HT-29 (cell line): ENCODE measurements around the gene CRYBA2. TPM values are rescaled to one million over a fixed set of nuclear protein-coding genes. Genes with fewer than 3 reads are reported as not detected.
A peak's percentile ranks its signal among the peaks of the same experiment; 100 is the strongest.

Experiments used
- DNase-seq: peaks from one replicate; pipeline ENCODE4 v3.0.0-alpha.2; 2015; ENCODE audit warnings: low spot score
- total RNA-seq: library from RNA; depleted of rRNA; stranded (reverse); fragments of >200 nt; shearing (Covaris generic); gene quantifications from 2 replicates; pipeline ENCODE4 v1.2.3, GENCODE V29; 2014

CRYBA2 gene
- total RNA-seq, 1 experiment from 2014 or later = not detected

GRCh38 chr2:218999021-218999880, 6.0 kb upstream of the CRYBA2 start:
- no peak for DNase-seq

DNA sequence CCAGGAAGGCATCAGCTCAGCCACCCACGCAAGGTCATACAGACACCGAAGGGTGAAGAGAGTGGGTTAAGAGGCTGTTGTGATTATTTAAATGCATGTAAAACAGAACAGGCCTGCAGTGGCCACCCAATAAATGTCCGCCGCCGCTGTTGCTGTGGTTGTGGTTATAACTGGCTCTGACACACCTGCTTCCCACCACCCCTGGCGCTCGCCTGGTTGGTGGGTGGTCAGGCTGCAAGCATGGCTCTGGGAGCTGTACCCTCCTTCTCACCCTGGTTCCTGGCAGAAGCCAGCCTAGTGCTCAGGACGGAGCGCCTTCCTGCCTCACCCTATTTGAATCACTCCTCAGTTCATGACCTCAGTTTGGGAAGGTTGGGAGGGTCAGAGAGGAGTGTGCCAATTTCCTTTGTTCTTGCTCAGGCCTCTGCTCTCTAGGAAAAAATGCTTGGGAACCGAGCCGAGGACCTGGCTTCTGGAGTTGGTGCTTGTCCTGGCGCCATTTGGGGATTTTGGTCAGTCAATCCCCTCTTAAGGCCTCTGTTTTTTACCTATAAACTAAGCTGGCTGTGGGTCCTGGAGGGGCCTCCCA, 5.3 kb upstream of the CRYBA2 start:
- DNase-seq = no peak

DNA sequence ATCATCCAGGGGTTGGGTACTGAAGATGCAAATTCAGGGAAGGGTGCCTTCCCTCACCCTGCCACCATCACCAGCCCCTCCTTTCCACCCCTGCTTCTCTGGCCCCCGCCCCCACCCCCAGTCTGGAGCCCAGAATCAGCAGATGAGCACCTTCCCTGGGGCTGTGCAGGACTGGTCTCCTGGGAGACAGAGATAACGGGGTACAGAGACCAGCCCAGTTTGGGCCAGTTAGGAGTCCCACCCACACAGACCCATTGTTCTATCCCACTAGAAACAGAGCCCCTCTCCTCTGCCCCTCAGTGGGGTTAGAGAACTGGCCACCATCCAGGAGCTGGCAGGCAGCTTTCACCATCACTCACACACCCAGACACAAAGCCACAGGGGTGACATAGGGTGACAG, 4.5 kb upstream of the CRYBA2 start:
- DNase-seq = no peak

- DNase-seq = no peak
These were observed 3.7 kb upstream of the CRYBA2 start for GRCh38 chr2:218996937-218997336.

DNA sequence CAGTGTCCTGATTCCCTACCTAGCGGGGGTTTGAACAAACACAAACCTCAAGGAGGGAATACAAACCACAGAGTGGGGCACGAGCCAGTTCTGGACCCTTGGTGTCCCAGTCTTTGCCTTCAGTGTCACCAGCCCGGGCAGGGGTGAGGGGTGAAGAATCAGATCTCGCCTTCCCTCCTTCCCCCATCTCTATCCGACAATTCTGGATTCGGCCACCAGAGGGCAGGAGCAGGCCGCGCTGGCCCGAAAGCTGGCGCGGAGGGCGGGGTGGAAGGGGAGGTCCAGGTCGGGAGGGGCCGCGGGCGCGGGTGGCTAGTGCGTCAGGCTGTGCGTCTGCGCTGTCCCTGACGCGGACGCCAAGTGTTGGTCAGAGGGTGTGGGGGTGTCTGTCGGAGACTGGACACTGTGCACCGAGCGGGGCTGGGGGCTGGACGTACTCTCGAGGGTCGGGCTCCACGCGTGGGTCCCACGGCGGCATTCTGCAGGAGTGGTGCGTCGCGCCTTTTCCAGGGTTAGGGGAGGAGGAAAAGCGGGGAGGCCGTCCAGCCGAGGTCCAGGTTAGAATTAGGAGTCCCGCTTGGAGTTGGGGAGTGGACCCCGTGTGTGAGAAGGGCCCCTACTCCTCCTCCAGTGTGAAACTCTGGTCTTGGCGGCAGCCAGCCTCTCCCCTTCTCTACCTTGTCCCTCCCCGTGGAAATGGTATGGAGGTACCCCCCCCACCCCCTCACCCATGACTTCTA, 2.9 kb upstream of the CRYBA2 start:
- peak; percentile 90 for DNase-seq

DNA sequence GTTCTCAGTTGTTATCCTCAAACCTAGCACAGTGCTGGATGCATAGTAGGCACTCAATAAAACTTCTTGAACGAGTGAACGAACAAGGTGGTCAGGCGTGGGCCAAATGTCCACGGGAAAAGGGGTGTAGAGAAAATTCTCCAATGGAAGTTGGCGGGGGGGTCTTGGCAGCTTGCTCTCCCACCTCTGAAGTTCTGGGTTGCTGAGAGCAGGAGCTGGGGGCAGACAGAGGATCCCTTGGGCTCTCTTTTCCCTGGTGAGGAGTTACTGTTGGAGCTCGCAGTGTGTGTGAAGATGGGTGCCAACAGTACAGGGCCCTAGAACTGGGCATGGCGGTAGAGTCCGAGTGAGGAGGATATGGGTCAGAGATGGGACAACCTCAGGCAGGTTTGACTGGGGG, 2.3 kb upstream of the CRYBA2 start:
- no peak for DNase-seq

DNA sequence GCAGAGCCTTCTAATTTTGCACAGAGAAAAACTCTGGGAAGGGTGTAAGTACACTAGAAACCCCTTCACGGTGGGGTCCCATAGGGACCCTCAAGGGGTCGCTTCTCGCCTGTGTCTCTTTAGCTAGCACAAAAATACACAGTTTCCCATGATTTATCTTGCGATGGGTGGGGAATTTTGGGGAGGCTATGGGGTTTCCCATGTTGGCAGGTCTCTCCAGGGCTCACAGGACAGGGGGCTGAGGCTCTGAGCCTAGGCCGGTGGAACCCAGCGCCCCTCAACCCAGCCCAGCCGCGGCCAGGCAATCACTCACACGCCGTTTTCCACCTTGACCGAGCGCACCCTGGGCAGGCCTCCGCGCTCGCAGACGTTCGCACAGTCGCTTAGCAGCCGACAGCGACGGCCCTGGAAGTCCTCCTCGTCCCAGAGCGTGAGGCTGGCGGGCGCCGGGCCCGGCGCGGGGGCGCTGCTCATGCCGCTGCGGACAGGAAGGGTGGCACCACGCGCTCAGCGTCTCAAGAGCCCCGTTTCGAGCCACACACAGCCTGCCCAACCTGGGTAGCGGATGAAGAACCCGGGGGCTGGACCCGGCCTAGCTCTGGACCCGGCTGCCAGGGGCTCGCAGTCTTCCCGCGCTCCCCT, 398 bp downstream of the CRYBA2 start:
- no peak for DNase-seq

- DNase-seq = no peak
These were observed 1.0 kb downstream of the CRYBA2 start for GRCh38 chr2:218992196-218992595.

- DNase-seq = peak; percentile 15
These were observed 1.5 kb downstream of the CRYBA2 start for GRCh38 chr2:218991674-218992168.

- DNase-seq = no peak
These were observed 2.6 kb downstream of the CRYBA2 start for GRCh38 chr2:218990612-218991011.

DNA sequence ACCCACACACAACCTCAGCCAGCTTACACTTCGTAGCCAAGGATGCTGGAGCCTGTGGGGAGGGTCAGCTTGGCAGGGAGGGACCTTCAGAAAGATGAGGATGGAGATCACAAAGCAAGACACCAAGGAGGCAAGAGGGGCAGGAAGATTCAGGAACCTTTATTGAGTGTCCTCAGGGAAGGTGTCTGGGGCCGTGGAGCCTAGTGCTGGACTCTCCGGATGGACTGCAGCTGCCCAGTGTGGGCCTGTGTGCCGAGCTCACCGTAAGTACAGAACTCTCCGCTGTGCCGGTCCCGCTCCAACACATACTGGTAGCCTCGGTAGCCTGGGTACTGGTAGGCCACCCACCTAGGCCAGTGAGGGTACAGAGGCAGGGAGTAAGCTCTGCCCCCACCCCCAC, 3.2 kb downstream of the CRYBA2 start:
- DNase-seq = no peak

GRCh38 chr2:218988650-218989049, 4.6 kb downstream of the CRYBA2 start:
- no peak for DNase-seq

GRCh38 chr2:218988164-218988563, 5.1 kb downstream of the CRYBA2 start:
- no peak for DNase-seq

DNA sequence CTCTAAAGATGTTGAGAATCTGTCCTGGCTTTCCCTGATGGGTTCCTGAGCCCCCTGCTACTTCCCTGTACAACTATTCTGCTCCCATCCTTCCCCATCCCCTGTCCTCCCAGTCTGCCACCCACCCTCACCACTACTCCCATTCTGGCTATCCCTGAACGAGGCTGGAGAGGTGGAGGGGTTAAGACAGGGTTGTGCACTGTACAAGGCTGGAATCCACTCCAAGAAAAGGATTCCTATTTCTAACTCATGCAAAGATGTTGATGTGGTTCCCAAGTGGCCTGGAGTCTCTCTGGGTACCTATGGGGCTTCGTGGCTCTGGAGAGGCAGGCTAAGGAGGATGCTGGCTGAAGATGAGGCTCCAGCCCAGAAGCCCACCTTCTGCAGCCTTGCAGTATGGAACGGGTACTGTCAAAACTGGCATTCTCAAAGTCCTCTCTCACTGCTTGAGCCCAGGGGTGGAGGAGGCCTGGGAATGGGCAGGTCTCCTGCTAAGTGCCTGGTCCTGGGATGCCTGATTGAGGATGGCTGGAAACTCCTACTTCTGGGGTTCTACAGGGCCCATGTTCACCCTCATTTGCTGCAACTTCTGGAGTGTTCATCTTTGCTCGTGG, 7.0 kb downstream of the CRYBA2 start:
- no peak for DNase-seq

- DNase-seq = no peak
These were observed 7.7 kb downstream of the CRYBA2 start for GRCh38 chr2:218985325-218986091.

DNA sequence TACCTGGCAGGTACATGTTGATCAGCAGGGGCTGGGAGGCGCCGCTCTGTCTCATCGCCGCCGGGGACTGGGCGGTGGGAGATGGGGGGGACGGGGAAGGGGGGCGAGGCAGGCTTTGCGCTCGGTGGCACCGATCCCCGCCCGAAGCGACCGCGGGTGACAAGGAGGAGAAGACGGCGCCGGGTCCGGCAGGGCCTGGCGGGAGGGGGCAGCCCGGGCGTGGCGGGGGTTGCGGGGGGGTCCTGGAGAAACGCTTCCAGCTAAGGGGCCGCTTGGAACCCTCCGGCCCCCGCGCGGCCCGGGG, 8.2 kb downstream of the CRYBA2 start, which contains the start of gene FEV:
Gene FEV, minus strand, starts transcription at position 164 of the 304 bp plus-strand sequence. Its CDS starts 109 bp downstream, at position 55.
- DNase-seq = no peak

GRCh38 chr2:218984239-218985020, 8.8 kb downstream of the CRYBA2 start:
- DNase-seq = no peak

DNA sequence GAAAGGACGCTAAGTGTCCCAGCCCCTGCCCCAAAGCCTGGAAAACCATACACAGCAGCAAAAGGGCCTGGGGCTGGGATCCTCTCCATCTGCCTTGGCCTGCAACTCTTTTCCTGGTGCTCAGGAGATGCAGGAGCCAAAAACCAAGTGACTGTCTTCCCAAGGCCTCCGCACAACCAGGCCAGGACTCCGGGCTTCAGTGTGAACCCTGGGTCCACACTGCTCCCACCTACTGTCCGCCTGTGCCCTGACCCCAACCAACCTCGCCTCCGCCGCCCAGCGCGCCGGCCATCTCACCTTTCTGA, 9.3 kb downstream of the CRYBA2 start:
- DNase-seq = no peak

- DNase-seq = peak; percentile 17
These were observed 9.8 kb downstream of the CRYBA2 start for GRCh38 chr2:218983263-218983933.
